Measurements from ENCODE around the gene KIF5C. TPM values are rescaled to one million over a fixed set of nuclear protein-coding genes. Genes with fewer than 3 reads are reported as not detected.

The KIF5C gene
- total RNA-seq, 1 donor from 2014 or later: 0.47 TPM

GRCh38 chr2:148982282-148982681 is 107.3 kb downstream of the KIF5C start:
- Histone ChIP-seq H3K27me3 (ENCODE audit: low read depth) (peaks cover 16% of the 10 kb centered on the region), H3K9me3 (replicated peaks) (no peaks in the 10 kb centered on the region), H3K4me1 (no peaks in the 10 kb centered on the region), H3K36me3 (no peaks in the 10 kb centered on the region), H3K4me3 (no peak overlapping the region), H3K27ac (replicated peaks) (no peak overlapping the region)
- DNase-seq: no peak
- no peak for TF ChIP-seq CTCF (IDR thresholded peaks at IDR 0.05; ENCODE audit: borderline replicate concordance)
- intact Hi-C loops (cut with micrococcal nuclease): no loop called here

GRCh38 chr2:148983896-148984295 is 108.9 kb downstream of the KIF5C start:
- no peak for DNase-seq
- intact Hi-C loops (cut with micrococcal nuclease): no loop called here
- TF ChIP-seq CTCF (IDR thresholded peaks at IDR 0.05; ENCODE audit: borderline replicate concordance): no peak

GRCh38 chr2:148984449-148984848 is 109.4 kb downstream of the KIF5C start:
- H3K36me3 ChIP-seq: no peaks in the 10 kb centered on the region
- no peak overlapping the region for H3K27ac ChIP-seq (replicated peaks)
- DNase-seq: no peak
- no peaks in the 10 kb centered on the region for H3K4me1 ChIP-seq
- TF ChIP-seq CTCF (IDR thresholded peaks at IDR 0.05; ENCODE audit: borderline replicate concordance): no peak
- H3K9me3 ChIP-seq (replicated peaks): no peaks in the 10 kb centered on the region
- intact Hi-C loops (cut with micrococcal nuclease): no loop called here
- peaks cover 5% of the 10 kb centered on the region for H3K27me3 ChIP-seq (ENCODE audit: low read depth)
- no peak overlapping the region for H3K4me3 ChIP-seq

More at GRCh38 chr2:148983896-148984295, 108.9 kb downstream of the KIF5C start:
- H3K27me3 ChIP-seq (ENCODE audit: low read depth): peaks cover 10% of the 10 kb centered on the region
- no peak overlapping the region for H3K27ac ChIP-seq (replicated peaks)
- no peaks in the 10 kb centered on the region for H3K36me3 ChIP-seq
- H3K4me1 ChIP-seq: no peaks in the 10 kb centered on the region
- no peak overlapping the region for H3K4me3 ChIP-seq
- H3K9me3 ChIP-seq (replicated peaks): no peaks in the 10 kb centered on the region

- intact Hi-C loops (cut with micrococcal nuclease): no loop called here
- no peak for TF ChIP-seq CTCF (IDR thresholded peaks at IDR 0.05; ENCODE audit: borderline replicate concordance)
- H3K9me3 ChIP-seq (replicated peaks): no peaks in the 10 kb centered on the region
These were observed 112.3 kb downstream of the KIF5C start for GRCh38 chr2:148987286-148987685.

GRCh38 chr2:148988337-148988736 is 113.3 kb downstream of the KIF5C start:
- intact Hi-C loops (cut with micrococcal nuclease): no loop called here
- no peaks in the 10 kb centered on the region for H3K9me3 ChIP-seq (replicated peaks)

More at GRCh38 chr2:148987286-148987685, 112.3 kb downstream of the KIF5C start:
- no peak overlapping the region for H3K27ac ChIP-seq (replicated peaks)
- H3K4me1 ChIP-seq: no peaks in the 10 kb centered on the region
- no peak for DNase-seq
- no peak overlapping the region for H3K4me3 ChIP-seq
- H3K27me3 ChIP-seq (ENCODE audit: low read depth): no peaks in the 10 kb centered on the region
- H3K36me3 ChIP-seq: no peaks in the 10 kb centered on the region

More at GRCh38 chr2:148988337-148988736, 113.3 kb downstream of the KIF5C start:
- no peak for DNase-seq
- H3K4me3 ChIP-seq: no peak overlapping the region
- H3K27me3 ChIP-seq (ENCODE audit: low read depth): no peaks in the 10 kb centered on the region
- no peak overlapping the region for H3K27ac ChIP-seq (replicated peaks)
- no peaks in the 10 kb centered on the region for H3K36me3 ChIP-seq
- TF ChIP-seq CTCF (IDR thresholded peaks at IDR 0.05; ENCODE audit: borderline replicate concordance): no peak
- H3K4me1 ChIP-seq: no peaks in the 10 kb centered on the region

All from left ventricle myocardium inferior (tissue), 1 donor.